Liver (tissue), 9 donors: ENCODE results near the gene ENDOG. TPM values are rescaled to one million over a fixed set of nuclear protein-coding genes. Genes with fewer than 3 reads are reported as not detected.
A peak's percentile ranks its signal among the peaks of the same experiment; 100 is the strongest.

Experiments
- DNase-seq: peaks from one replicate; pipeline ENCODE4 v3.0.0-alpha.2; 2017; ENCODE audit warnings: low spot score
- H3K27ac ChIP-seq, 2 donors: one replicate each; pipeline ENCODE4 v1.7.0; 2013; ENCODE audit warnings: inconsistent platforms in 2 of 2, low read length in 2 of 2, control low read depth in 1 of 2, low read depth in 1 of 2, mild to moderate bottlenecking in 1 of 2
- H3K27me3 ChIP-seq, 4 donors: one replicate each; pipeline versions ENCODE4 v1.6.1 to v1.7.0; 2013; ENCODE audit warnings: low read length in 3 of 4, inconsistent platforms in 1 of 4, mild to moderate bottlenecking in 1 of 4, moderate library complexity in 1 of 4; ENCODE audit not compliant: control insufficient read depth in 4 of 4, insufficient read depth in 4 of 4
- H3K36me3 ChIP-seq, 4 donors: one replicate each; pipeline versions ENCODE4 v1.6.1 to v1.7.0; 2013; ENCODE audit warnings: low read length in 3 of 4, mild to moderate bottlenecking in 3 of 4, low read depth in 1 of 4, moderate library complexity in 1 of 4; ENCODE audit not compliant: control insufficient read depth in 4 of 4, insufficient read depth in 3 of 4
- H3K4me1 ChIP-seq, 4 donors: one replicate each; pipeline versions ENCODE4 v1.6.1 to v1.7.0; 2013; ENCODE audit warnings: low read length in 3 of 4, mild to moderate bottlenecking in 3 of 4, moderate library complexity in 1 of 4; ENCODE audit not compliant: control insufficient read depth in 4 of 4, insufficient read depth in 4 of 4
- H3K4me3 ChIP-seq, 3 donors: one replicate each; pipeline versions ENCODE4 v1.6.1 to v1.7.0; 2013; ENCODE audit warnings: low read length in 3 of 3, control low read depth in 1 of 3, low read depth in 1 of 3, mild to moderate bottlenecking in 1 of 3
- H3K9ac ChIP-seq, 2 donors: one replicate each; pipeline ENCODE4 v1.7.0; 2013; ENCODE audit warnings: low read length in 2 of 2, mild to moderate bottlenecking in 2 of 2, moderate library complexity in 2 of 2, control low read depth in 1 of 2, low read depth in 1 of 2
- H3K9me3 ChIP-seq, 4 donors: one replicate each; pipeline versions ENCODE4 v1.6.1 to v1.7.0; 2013; ENCODE audit warnings: low read length in 3 of 4; ENCODE audit not compliant: control insufficient read depth in 4 of 4
- CTCF ChIP-seq: fragments of 150-350 bp; IDR thresholded peaks from 2 replicates; pipeline ENCODE4 v1.5.1; 2017; ENCODE audit warnings: improper control_type of control experiment, low read depth, low read length; ENCODE audit not compliant: missing input control
- EGR1 ChIP-seq, 2 donors: IDR thresholded peaks; 2 replicates each; pipeline ENCODE4 v1.6.1; 2016 to 2018; ENCODE audit warnings: antibody characterized with exemption in 2 of 2, low read depth in 2 of 2
- FOXA1 ChIP-seq: IDR thresholded peaks from 2 replicates; pipeline ENCODE4 v1.6.1; 2016; ENCODE audit warnings: antibody characterized with exemption
- FOXA2 ChIP-seq: IDR thresholded peaks from 2 replicates; pipeline ENCODE4 v1.6.1; 2016; ENCODE audit warnings: antibody characterized with exemption
- GABPA ChIP-seq, 2 donors: IDR thresholded peaks in 1 of 2; conservative IDR thresholded peaks in 1 of 2; 2 replicates each; pipeline ENCODE4 v1.6.1; 2016; ENCODE audit warnings: antibody characterized with exemption in 2 of 2, mild to moderate bottlenecking in 1 of 2, moderate library complexity in 1 of 2
- HNF4A ChIP-seq, 2 donors: conservative IDR thresholded peaks; 2 replicates each; pipeline ENCODE4 v1.6.1; 2016; ENCODE audit warnings: antibody characterized with exemption in 2 of 2, mild to moderate bottlenecking in 2 of 2
- HNF4G ChIP-seq: IDR thresholded peaks from 2 replicates; pipeline ENCODE4 v1.6.1; 2016; ENCODE audit warnings: antibody characterized with exemption
- JUND ChIP-seq, 2 donors: IDR thresholded peaks; 2 replicates each; pipeline ENCODE4 v1.6.1; 2016; ENCODE audit warnings: antibody characterized with exemption in 2 of 2
- MAX ChIP-seq: IDR thresholded peaks from 2 replicates; pipeline ENCODE4 v1.6.1; 2016; ENCODE audit warnings: antibody characterized with exemption
- NR2F2 ChIP-seq: IDR thresholded peaks from 2 replicates; pipeline ENCODE4 v1.6.1; 2016; ENCODE audit warnings: antibody characterized with exemption
- RAD21 ChIP-seq, 2 donors: IDR thresholded peaks; 2 replicates each; pipeline ENCODE4 v1.6.1; 2016; ENCODE audit warnings: antibody characterized with exemption in 2 of 2, mild to moderate bottlenecking in 2 of 2
- RXRA ChIP-seq, 2 donors: IDR thresholded peaks; 2 replicates each; pipeline ENCODE4 v1.6.1; 2017 to 2018; ENCODE audit warnings: antibody characterized with exemption in 2 of 2, mild to moderate bottlenecking in 1 of 2
- SP1 ChIP-seq: IDR thresholded peaks from 2 replicates; pipeline ENCODE4 v1.6.1; 2018; ENCODE audit warnings: antibody characterized with exemption, mild to moderate bottlenecking
- TAF1 ChIP-seq: conservative IDR thresholded peaks from 2 replicates; pipeline ENCODE4 v1.6.1; 2016; ENCODE audit warnings: antibody characterized with exemption, mild to moderate bottlenecking
- YY1 ChIP-seq: IDR thresholded peaks from 2 replicates; pipeline ENCODE4 v1.6.1; 2016; ENCODE audit warnings: antibody characterized with exemption, mild to moderate bottlenecking
- WGBS: extraction: QIAGEN DNeasy Blood & Tissue Kit; methylation state at CpG from one replicate; pipeline ENCODE4 v1.1.7; 2013; 5-methylcytosine and 5-hydroxymethylcytosine counted together
- polyA plus RNA-seq, 2 donors: library from polyadenylated mRNA; stranded (reverse) in 1 of 2; unstranded in 1 of 2; fragments of 200-250 nt in 1 of 2; fragments of >200 nt in 1 of 2; fragmentation: Nextera tagmentation in 1 of 2; extraction: Ambion mirVana in 1 of 2; gene quantifications; one replicate each; pipeline versions ENCODE4 v1.2.1 to v1.2.3, GENCODE V29; 2013 to 2015
- total RNA-seq, 2 donors: library from RNA; depleted of rRNA; stranded (reverse); fragments of >200 nt; gene quantifications; one replicate each; pipeline ENCODE4 v1.2.3, GENCODE V29; 2014
- TF ChIP-seq, protein P1 (sequence below): IDR thresholded peaks from 2 replicates; pipeline ENCODE4 v1.6.1; 2016; ENCODE audit warnings: antibody characterized with exemption
- TF ChIP-seq, protein P2 (sequence below): IDR thresholded peaks from 2 replicates; pipeline ENCODE4 v1.6.1; 2016; ENCODE audit warnings: antibody characterized with exemption
- donor health status: healthy.
- donor health status: healthy.
- donor health status: healthy.
- donor health status: healthy.
- donor health status: healthy.

ENDOG gene
- total and polyA plus RNA-seq, 4 donors = 11.3 to 25.0 (median 15.0) TPM

GRCh38 chr9:128828267-128828666 is 10.0 kb downstream of the ENDOG start (continued):
- TF ChIP-seq CTCF = no peak
- no peak for TF ChIP-seq GABPA (IDR thresholded peaks at IDR 0.05 in 1 of 2, conservative IDR thresholded peaks at IDR 0.05 in 1 of 2)
- TF ChIP-seq HNF4G = no peak
- TF ChIP-seq JUND (IDR thresholded peaks at IDR 0.05) = no peak
- TF ChIP-seq TAF1 = no peak
- TF ChIP-seq EGR1 (IDR thresholded peaks at IDR 0.05; ENCODE audit: low read depth in 2 of 2) = no peak
- no peak for TF ChIP-seq FOXA2

GRCh38 chr9:128828719-128829452 is 10.6 kb downstream of the ENDOG start:
- WGBS = 36% methylated on average over 18 of the region's 18 CpGs
- Histone ChIP-seq H3K27ac (peak overlapping the region; percentile 62 to 65), H3K9ac (peak overlapping the region; percentile 29 to 45), H3K9me3 (no peaks in the 10 kb centered on the region), H3K27me3 (no peaks in the 10 kb centered on the region), H3K36me3 (peaks cover 0 to 33% (median 13%) of the 10 kb centered on the region in 4 donors), H3K4me3 (peak overlapping the region; percentile 79 to 95 (median 91)), H3K4me1 (peaks cover 11 to 31% (median 21%) of the 10 kb centered on the region in 4 donors)
- DNase-seq = no peak
- TF ChIP-seq GABPA (IDR thresholded peaks at IDR 0.05 in 1 of 2, conservative IDR thresholded peaks at IDR 0.05 in 1 of 2) = no peak
- TF ChIP-seq, protein P1, sequence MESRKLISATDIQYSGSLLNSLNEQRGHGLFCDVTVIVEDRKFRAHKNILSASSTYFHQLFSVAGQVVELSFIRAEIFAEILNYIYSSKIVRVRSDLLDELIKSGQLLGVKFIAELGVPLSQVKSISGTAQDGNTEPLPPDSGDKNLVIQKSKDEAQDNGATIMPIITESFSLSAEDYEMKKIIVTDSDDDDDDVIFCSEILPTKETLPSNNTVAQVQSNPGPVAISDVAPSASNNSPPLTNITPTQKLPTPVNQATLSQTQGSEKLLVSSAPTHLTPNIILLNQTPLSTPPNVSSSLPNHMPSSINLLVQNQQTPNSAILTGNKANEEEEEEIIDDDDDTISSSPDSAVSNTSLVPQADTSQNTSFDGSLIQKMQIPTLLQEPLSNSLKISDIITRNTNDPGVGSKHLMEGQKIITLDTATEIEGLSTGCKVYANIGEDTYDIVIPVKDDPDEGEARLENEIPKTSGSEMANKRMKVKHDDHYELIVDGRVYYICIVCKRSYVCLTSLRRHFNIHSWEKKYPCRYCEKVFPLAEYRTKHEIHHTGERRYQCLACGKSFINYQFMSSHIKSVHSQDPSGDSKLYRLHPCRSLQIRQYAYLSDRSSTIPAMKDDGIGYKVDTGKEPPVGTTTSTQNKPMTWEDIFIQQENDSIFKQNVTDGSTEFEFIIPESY = no peak
- no peak for TF ChIP-seq RAD21 (IDR thresholded peaks at IDR 0.05)

DNA sequence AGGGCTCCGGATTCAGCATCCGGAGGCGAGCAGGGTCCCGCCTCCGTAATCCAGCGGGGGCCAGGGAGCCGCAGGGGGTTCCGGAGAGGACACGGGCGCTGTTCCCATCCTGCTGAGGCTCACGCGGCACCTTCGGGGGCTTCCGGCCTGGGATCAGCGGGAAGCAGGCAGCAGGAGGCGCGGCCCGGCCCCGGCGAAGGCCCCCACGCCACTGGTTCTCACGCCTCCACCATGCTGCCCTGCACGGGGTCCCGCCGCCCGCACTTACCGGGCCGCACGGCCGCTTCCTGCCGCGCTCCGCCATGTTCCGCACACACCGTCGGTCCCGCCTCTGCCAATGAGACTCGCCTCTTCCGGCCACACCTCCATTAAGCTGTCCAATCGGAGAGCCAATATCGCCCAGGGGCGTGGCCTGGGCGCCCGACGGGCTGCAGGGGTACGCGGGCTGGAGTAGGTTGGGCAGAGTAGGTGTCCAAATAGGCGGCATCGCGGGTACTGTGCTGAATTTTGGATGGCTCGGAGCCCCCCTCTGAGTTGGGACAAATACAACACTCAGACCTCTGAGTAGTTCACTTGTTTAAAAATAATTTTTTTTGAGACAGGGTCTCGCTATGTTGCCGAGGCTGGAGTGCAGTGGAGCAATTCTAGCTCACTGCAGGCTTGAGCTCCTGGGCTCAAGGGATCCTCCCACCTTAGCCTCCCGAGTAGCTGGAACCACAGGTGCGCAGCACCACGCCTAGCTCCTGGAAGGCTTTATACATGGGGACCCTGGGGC is 11.4 kb downstream of the ENDOG start, which contains the start of gene SPOUT1:
TSS of gene SPOUT1 (minus strand) at position 318 of the 775 bp plus-strand sequence. CDS start at position 304, 14 bp downstream.
- peak; percentile 97 for DNase-seq
- Histone ChIP-seq H3K36me3 (peaks cover 0 to 28% (median 10%) of the 10 kb centered on the region in 4 donors), H3K9me3 (no peaks in the 10 kb centered on the region), H3K27me3 (no peaks in the 10 kb centered on the region), H3K4me3 (peak within 1 kb of the TSS; percentile 79 to 95 (median 91)), H3K9ac (peak within 1 kb of the TSS; percentile 29 to 45), H3K27ac (peak within 1 kb of the TSS; percentile 62 to 65), H3K4me1 (peaks cover 7 to 24% (median 14%) of the 10 kb centered on the region in 4 donors)
- WGBS = 1% methylated on average over 56 of the region's 56 CpGs
- TF ChIP-seq EGR1 (IDR thresholded peaks at IDR 0.05; ENCODE audit: low read depth in 2 of 2) (no peak), YY1 (peak; percentile 96), FOXA2 (no peak), HNF4G (no peak), CTCF (no peak), FOXA1 (no peak), RAD21 (IDR thresholded peaks at IDR 0.05) (no peak), HNF4A (conservative IDR thresholded peaks at IDR 0.05) (no peak), NR2F2 (no peak), GABPA (IDR thresholded peaks at IDR 0.05 in 1 of 2, conservative IDR thresholded peaks at IDR 0.05 in 1 of 2) (peak in 1 of 2 donors; percentile 81), RXRA (IDR thresholded peaks at IDR 0.05) (no peak), SP1 (peak; percentile 69), TAF1 (no peak), JUND (IDR thresholded peaks at IDR 0.05) (no peak), MAX (peak; percentile 83)
- TF ChIP-seq, protein P2, sequence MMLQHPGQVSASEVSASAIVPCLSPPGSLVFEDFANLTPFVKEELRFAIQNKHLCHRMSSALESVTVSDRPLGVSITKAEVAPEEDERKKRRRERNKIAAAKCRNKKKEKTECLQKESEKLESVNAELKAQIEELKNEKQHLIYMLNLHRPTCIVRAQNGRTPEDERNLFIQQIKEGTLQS = no peak
- TF ChIP-seq, protein P1 = no peak
